ENCODE measurements around the gene DNAJC3. TPM values are rescaled to one million over a fixed set of nuclear protein-coding genes. Genes with fewer than 3 reads are reported as not detected.

Gene DNAJC3
- total RNA-seq, 1 donor from 2014 or later, result 51.7 TPM

DNA sequence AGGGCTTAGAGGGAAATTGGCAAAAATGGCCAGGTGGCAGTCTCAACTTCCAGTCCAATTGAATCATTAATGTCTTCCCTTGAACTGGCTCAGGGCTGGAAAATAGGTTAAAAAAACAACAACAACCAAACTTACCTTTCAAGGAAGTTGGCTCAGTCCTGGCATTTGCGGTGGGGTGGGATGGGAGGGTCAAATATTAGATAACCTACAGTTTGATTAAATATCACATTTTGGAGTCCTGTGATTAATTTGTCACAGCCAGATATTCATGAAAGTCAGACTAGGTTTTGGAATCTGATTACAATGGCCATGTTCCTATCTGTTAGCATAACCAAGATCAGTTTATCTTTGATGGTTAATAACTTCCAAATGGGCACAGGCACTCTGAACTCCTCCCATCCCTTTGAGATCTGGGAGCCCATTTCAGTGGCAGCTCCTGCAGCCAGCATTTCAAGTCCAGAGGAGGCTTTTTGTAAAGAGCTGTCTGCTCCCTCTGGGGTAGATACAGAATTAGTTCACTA is 24.6 kb upstream of the DNAJC3 start:
- TF ChIP-seq CTCF (IDR thresholded peaks at IDR 0.05; ENCODE audit: insufficient read depth, low read depth, low read length), result no peak
- no peak for TF ChIP-seq EZH2 (IDR thresholded peaks at IDR 0.05; ENCODE audit: insufficient read depth, low read length)

GRCh38 chr13:95652821-95653220 is 24.1 kb upstream of the DNAJC3 start:
- H3K4me1 ChIP-seq (ENCODE audit: insufficient read depth, low read length), result no peaks in the 10 kb centered on the region
- H3K27ac ChIP-seq (ENCODE audit: low read depth, low read length), result no peak overlapping the region
- H3K27ac Mint-ChIP-seq (ENCODE audit: unreplicated experiment), result no peak overlapping the region
- no peak overlapping the region for H2AFZ ChIP-seq (ENCODE audit: low read depth, low read length)
- no peaks in the 10 kb centered on the region for H3K36me3 ChIP-seq (ENCODE audit: insufficient read depth, low read length)
- no peaks in the 10 kb centered on the region for H4K20me1 ChIP-seq (ENCODE audit: insufficient read depth, low read length)
- H3K4me2 ChIP-seq (ENCODE audit: low read length), result no peak overlapping the region
- H3K4me3 ChIP-seq (ENCODE audit: insufficient read depth, low read depth, low read length), result no peak overlapping the region
- peaks cover 2% of the 10 kb centered on the region for H3K36me3 Mint-ChIP-seq (ENCODE audit: low read depth, unreplicated experiment)
- FAIRE-seq (no peak), DNase-seq (ENCODE audit: low read depth) (no peak)
- H3K79me2 ChIP-seq (ENCODE audit: insufficient read depth, low read length), result no peaks in the 10 kb centered on the region
- H3K4me3 Mint-ChIP-seq (ENCODE audit: unreplicated experiment), result no peak overlapping the region
- no peaks in the 10 kb centered on the region for H3K27me3 ChIP-seq (ENCODE audit: insufficient read depth, low read length)
- peaks cover 6% of the 10 kb centered on the region for H3K27me3 Mint-ChIP-seq (ENCODE audit: low read depth, unreplicated experiment)
- TF ChIP-seq EZH2 (IDR thresholded peaks at IDR 0.05; ENCODE audit: insufficient read depth, low read length), result no peak
- no peak for TF ChIP-seq CTCF (IDR thresholded peaks at IDR 0.05; ENCODE audit: insufficient read depth, low read depth, low read length)
- H3K9ac ChIP-seq (ENCODE audit: low read length), result no peak overlapping the region
- H3K9me3 Mint-ChIP-seq (ENCODE audit: unreplicated experiment), result no peaks in the 10 kb centered on the region
- no peaks in the 10 kb centered on the region for H3K4me1 Mint-ChIP-seq (ENCODE audit: low read depth, unreplicated experiment)
- H3K9me3 ChIP-seq (ENCODE audit: insufficient read depth, low read depth, low read length), result peaks cover 2% of the 10 kb centered on the region

More for the DNA sequence above, 24.6 kb upstream of the DNAJC3 start:
- peaks cover 2% of the 10 kb centered on the region for H3K9me3 ChIP-seq (ENCODE audit: insufficient read depth, low read depth, low read length)
- H3K4me1 ChIP-seq (ENCODE audit: insufficient read depth, low read length), result no peaks in the 10 kb centered on the region
- H3K4me2 ChIP-seq (ENCODE audit: low read length), result no peak overlapping the region
- no peaks in the 10 kb centered on the region for H3K27me3 ChIP-seq (ENCODE audit: insufficient read depth, low read length)
- H3K27ac Mint-ChIP-seq (ENCODE audit: unreplicated experiment), result no peak overlapping the region
- FAIRE-seq, result no peak
- H3K9ac ChIP-seq (ENCODE audit: low read length), result no peak overlapping the region
- H3K36me3 ChIP-seq (ENCODE audit: insufficient read depth, low read length), result no peaks in the 10 kb centered on the region
- no peak for DNase-seq (ENCODE audit: low read depth)
- H3K9me3 Mint-ChIP-seq (ENCODE audit: unreplicated experiment), result no peaks in the 10 kb centered on the region
- H3K27ac ChIP-seq (ENCODE audit: low read depth, low read length), result no peak overlapping the region
- H2AFZ ChIP-seq (ENCODE audit: low read depth, low read length), result no peak overlapping the region
- H3K79me2 ChIP-seq (ENCODE audit: insufficient read depth, low read length), result no peaks in the 10 kb centered on the region
- H3K4me1 Mint-ChIP-seq (ENCODE audit: low read depth, unreplicated experiment), result peaks cover 2% of the 10 kb centered on the region
- no peak overlapping the region for H3K4me3 Mint-ChIP-seq (ENCODE audit: unreplicated experiment)
- H3K27me3 Mint-ChIP-seq (ENCODE audit: low read depth, unreplicated experiment), result peaks cover 6% of the 10 kb centered on the region
- H3K4me3 ChIP-seq (ENCODE audit: insufficient read depth, low read depth, low read length), result no peak overlapping the region
- H4K20me1 ChIP-seq (ENCODE audit: insufficient read depth, low read length), result no peaks in the 10 kb centered on the region
- peaks cover 2% of the 10 kb centered on the region for H3K36me3 Mint-ChIP-seq (ENCODE audit: low read depth, unreplicated experiment)

- Mint-ChIP-seq H3K4me3 (ENCODE audit: unreplicated experiment) (no peak overlapping the region), H3K9me3 (ENCODE audit: unreplicated experiment) (no peaks in the 10 kb centered on the region), H3K36me3 (ENCODE audit: low read depth, unreplicated experiment) (no peaks in the 10 kb centered on the region), H3K27ac (ENCODE audit: unreplicated experiment) (no peak overlapping the region), H3K4me1 (ENCODE audit: low read depth, unreplicated experiment) (no peaks in the 10 kb centered on the region), H3K27me3 (ENCODE audit: low read depth, unreplicated experiment) (peaks cover 6% of the 10 kb centered on the region)
- no peak for FAIRE-seq
- Histone ChIP-seq H3K9me3 (ENCODE audit: insufficient read depth, low read depth, low read length) (peaks cover 2% of the 10 kb centered on the region), H3K4me2 (ENCODE audit: low read length) (no peak overlapping the region), H3K9ac (ENCODE audit: low read length) (no peak overlapping the region), H3K27me3 (ENCODE audit: insufficient read depth, low read length) (no peaks in the 10 kb centered on the region), H3K79me2 (ENCODE audit: insufficient read depth, low read length) (no peaks in the 10 kb centered on the region), H2AFZ (ENCODE audit: low read depth, low read length) (no peak overlapping the region), H3K27ac (ENCODE audit: low read depth, low read length) (no peak overlapping the region), H3K36me3 (ENCODE audit: insufficient read depth, low read length) (no peaks in the 10 kb centered on the region), H4K20me1 (ENCODE audit: insufficient read depth, low read length) (no peaks in the 10 kb centered on the region), H3K4me3 (ENCODE audit: insufficient read depth, low read depth, low read length) (no peak overlapping the region), H3K4me1 (ENCODE audit: insufficient read depth, low read length) (no peaks in the 10 kb centered on the region)
- DNase-seq (ENCODE audit: low read depth), result no peak
- TF ChIP-seq EZH2 (IDR thresholded peaks at IDR 0.05; ENCODE audit: insufficient read depth, low read length), result no peak
- no peak for TF ChIP-seq CTCF (IDR thresholded peaks at IDR 0.05; ENCODE audit: insufficient read depth, low read depth, low read length)
Observed at GRCh38 chr13:95656386-95657015, 20.4 kb upstream of the DNAJC3 start.
